Heart right ventricle (tissue), 16 donors: Measurements from ENCODE around the gene FMO5. TPM values are rescaled to one million over a fixed set of nuclear protein-coding genes. Genes with fewer than 3 reads are reported as not detected.

Experiments
- ATAC-seq, 8 donors: fragments of 200-7000 bp; cut with Tn5 transposase; one replicate each; pipeline ENCODE4 v1.9.1; 2020; ENCODE audit warnings: mild to moderate bottlenecking in 8 of 8, moderate library complexity in 8 of 8, moderate number of reproducible peaks in 1 of 8
- DNase-seq, 2 donors: peaks; one replicate each; pipeline ENCODE4 v3.0.0-alpha.2; 2020
- H3K27ac ChIP-seq, 10 donors: fragments of 200-600 bp; sonication (generic) in 2 of 10; one replicate each; pipeline versions ENCODE4 v1.5.0 to v1.8.0; 2020 to 2022; ENCODE audit warnings: mild to moderate bottlenecking in 3 of 10
- H3K27me3 ChIP-seq, 7 donors: fragments of 200-600 bp; one replicate each; pipeline ENCODE4 v1.8.0; 2021 to 2022; ENCODE audit warnings: mild to moderate bottlenecking in 2 of 7
- H3K36me3 ChIP-seq, 9 donors: fragments of 200-600 bp; sonication (generic) in 1 of 9; one replicate each; pipeline versions ENCODE4 v1.5.0 to v1.8.0; 2020 to 2022; ENCODE audit warnings: mild to moderate bottlenecking in 2 of 9
- H3K4me1 ChIP-seq, 9 donors: fragments of 200-600 bp; sonication (generic) in 1 of 9; one replicate each; pipeline versions ENCODE4 v1.5.0 to v1.8.0; 2020 to 2022; ENCODE audit warnings: mild to moderate bottlenecking in 4 of 9
- H3K4me3 ChIP-seq, 10 donors: fragments of 200-600 bp; sonication (generic) in 2 of 10; one replicate each; pipeline versions ENCODE4 v1.5.0 to v1.8.0; 2020 to 2022; ENCODE audit warnings: mild to moderate bottlenecking in 7 of 10, moderate library complexity in 2 of 10
- H3K9me3 ChIP-seq, 11 donors: fragments of 200-600 bp in 10 of 11; sonication (generic) in 2 of 11; one replicate each; pipeline versions ENCODE4 v1.5.0 to v1.8.0; 2013 to 2022; ENCODE audit warnings: mild to moderate bottlenecking in 2 of 11, control low read depth in 1 of 11, moderate library complexity in 1 of 11
- WGBS, 2 donors: extraction: QIAGEN DNeasy Blood & Tissue Kit; methylation state at CpG; one replicate each; pipeline ENCODE4 v1.1.7; 2013; ENCODE audit warnings: inconsistent platforms in 1 of 2; 5-methylcytosine and 5-hydroxymethylcytosine counted together
- intact Hi-C, 10 donors: fragments of 100-400 bp; cut with DNase I; formaldehyde crosslinking; loops; one replicate each; pipeline versions ENCODE4 v1.11.1 to v1.14.2; 2022
- polyA plus RNA-seq, 2 donors: library from polyadenylated mRNA; stranded (reverse); fragments of 200-250 nt; gene quantifications; one replicate each; pipeline ENCODE4 v1.2.3, GENCODE V29; 2013
- total RNA-seq, 10 donors: library from RNA; stranded (reverse); fragmentation: NEBNext Ultra II Directional in 3 of 10; extraction: Animal tissue kit (Norgen Biotek cat#: 25700) in 3 of 10; gene quantifications; one replicate each; pipeline versions ENCODE4 v1.2.1 to v1.2.4, GENCODE V29; 2021 to 2023
- TF ChIP-seq, protein P1 (sequence below), 9 donors: fragments of 200-600 bp; sonication (generic) in 2 of 9; IDR thresholded peaks; one replicate each; pipeline versions ENCODE4 v1.5.0 to v1.8.0; 2021 to 2022; ENCODE audit warnings: antibody characterized with exemption in 9 of 9, mild to moderate bottlenecking in 5 of 9, moderate library complexity in 1 of 9
- donor health status: Arrhythmogenic right ventricular cardiomyopathy.
- donor health status: ischemic (EF 13 %, LVEDD 7.1; RV severe dilation, severe dysfunction).
- donor health status: healthy with polysubstance abuse.
- donor health status: DM: no; HTN: yes; CAD: no.
- donor health status: DM: no; HTN: no; CAD: no.
- donor health status: ischemic (EF 25% LVEDD 6.9; RV normal size, moderate dysfunction).
- donor health status: ischemic (EF 25% LVEDD 5.7; RV mildly dilated, moderate dysfunction).
- donor health status: healthy.
- donor health status: DM: yes; HTN: yes; CAD: no.
- donor health status: Ischemic cardiomyopathy.
- donor health status: ischemic (EF 35%, LVEDD 5.7; RV mildly dilated, moderate dysfunction).
- donor health status: nonischemic (EF 11% LVEDD 7.7; RV severe dilation, severe dysfunction).
- donor health status: DM: yes; HTN: yes; CAD: no.
- donor health status: PGD.
- donor health status: ischemic (EF 29% LVEDD 5.4; RV normal size, mild dysfunction).
- donor health status: nonischemic (EF 23%, LVEDD 6.1; RV moderate dilation, normal function).

Gene FMO5
- total and polyA plus RNA-seq, 12 donors, result 0.20 to 21.7 (median 0.78) TPM

DNA sequence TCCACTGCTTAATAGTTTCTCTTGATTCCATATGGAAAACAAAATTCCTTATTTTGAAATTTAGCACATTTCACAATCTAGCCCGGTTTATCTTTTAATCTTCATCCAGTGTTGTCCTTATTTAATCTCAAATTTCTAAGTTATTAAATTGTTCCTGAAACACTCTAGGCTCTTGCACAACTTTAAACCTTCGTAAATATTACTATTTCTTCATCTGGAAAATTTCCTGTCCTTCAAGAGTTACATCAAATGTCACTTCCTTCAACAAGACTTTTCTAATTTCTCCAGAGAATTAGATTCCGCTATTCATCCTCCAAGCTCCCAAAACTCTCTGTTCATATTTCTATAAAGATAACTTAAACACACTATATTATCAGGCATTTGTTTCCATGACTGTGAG is 6.5 kb downstream of the FMO5 start:
- DNase-seq (no peak), ATAC-seq (no peak)
- H3K4me1 ChIP-seq, result no peaks in the 10 kb centered on the region
- peaks cover 0 to 12% (median 0%) of the 10 kb centered on the region in 9 donors for H3K36me3 ChIP-seq
- no peak overlapping the region for H3K4me3 ChIP-seq
- no peaks in the 10 kb centered on the region for H3K27me3 ChIP-seq
- TF ChIP-seq, protein P1, sequence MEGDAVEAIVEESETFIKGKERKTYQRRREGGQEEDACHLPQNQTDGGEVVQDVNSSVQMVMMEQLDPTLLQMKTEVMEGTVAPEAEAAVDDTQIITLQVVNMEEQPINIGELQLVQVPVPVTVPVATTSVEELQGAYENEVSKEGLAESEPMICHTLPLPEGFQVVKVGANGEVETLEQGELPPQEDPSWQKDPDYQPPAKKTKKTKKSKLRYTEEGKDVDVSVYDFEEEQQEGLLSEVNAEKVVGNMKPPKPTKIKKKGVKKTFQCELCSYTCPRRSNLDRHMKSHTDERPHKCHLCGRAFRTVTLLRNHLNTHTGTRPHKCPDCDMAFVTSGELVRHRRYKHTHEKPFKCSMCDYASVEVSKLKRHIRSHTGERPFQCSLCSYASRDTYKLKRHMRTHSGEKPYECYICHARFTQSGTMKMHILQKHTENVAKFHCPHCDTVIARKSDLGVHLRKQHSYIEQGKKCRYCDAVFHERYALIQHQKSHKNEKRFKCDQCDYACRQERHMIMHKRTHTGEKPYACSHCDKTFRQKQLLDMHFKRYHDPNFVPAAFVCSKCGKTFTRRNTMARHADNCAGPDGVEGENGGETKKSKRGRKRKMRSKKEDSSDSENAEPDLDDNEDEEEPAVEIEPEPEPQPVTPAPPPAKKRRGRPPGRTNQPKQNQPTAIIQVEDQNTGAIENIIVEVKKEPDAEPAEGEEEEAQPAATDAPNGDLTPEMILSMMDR (IDR thresholded peaks at IDR 0.05), result no peak
- intact Hi-C loops, result no loop called here
- WGBS, 2 donors, result 60 to 65% methylated on average over 3 of the region's 3 CpGs
- H3K27ac ChIP-seq, result no peak overlapping the region
- H3K9me3 ChIP-seq, result no peaks in the 10 kb centered on the region

DNA sequence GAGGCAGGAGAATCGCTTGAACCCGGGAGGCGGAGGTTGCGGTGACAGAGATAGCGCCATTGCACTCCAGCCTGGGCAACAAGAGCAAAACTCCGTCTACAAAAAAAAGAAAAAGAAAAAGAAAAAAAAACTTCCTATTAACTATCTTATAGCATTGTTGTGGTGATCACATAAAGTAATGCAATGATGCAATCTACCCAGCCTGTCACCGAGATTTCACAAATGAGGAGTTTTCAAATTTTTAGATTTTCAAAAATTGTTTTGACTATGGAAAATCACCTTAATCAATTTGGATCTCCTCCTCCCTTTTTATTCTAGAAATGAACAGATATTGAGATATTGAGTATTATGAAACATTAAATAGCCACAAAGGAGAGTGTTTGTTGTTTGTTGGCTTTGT is 8.0 kb downstream of the FMO5 start:
- intact Hi-C loops, result no loop called here
- Histone ChIP-seq H3K36me3 (peaks cover 0 to 25% (median 0%) of the 10 kb centered on the region in 9 donors), H3K9me3 (no peaks in the 10 kb centered on the region), H3K4me3 (no peak overlapping the region), H3K27me3 (no peaks in the 10 kb centered on the region), H3K4me1 (no peaks in the 10 kb centered on the region), H3K27ac (no peak overlapping the region)
- no peak for ATAC-seq
- TF ChIP-seq, protein P1 (IDR thresholded peaks at IDR 0.05), result no peak
- WGBS, 2 donors, result 94 to 97% methylated on average over 6 to 7 of the region's 7 CpGs
- no peak for DNase-seq

DNA sequence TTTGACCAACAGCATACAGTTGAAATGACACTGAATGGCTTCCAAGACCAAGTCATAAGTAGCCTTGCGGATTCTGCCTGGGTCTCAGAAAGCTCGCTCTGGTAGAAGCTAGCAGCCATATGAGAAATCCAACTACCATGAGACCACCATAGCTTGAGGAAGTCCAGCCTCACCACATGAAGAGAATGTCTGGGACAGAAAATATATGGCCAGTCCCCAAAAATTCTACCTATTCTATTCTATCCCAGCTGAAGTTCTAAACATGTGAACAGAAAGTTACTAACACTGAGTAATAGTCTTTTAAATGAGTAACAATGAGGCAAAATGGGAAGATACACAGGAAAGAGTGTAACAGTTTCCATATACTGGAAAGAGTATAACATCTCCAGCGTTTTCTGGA is 9.0 kb downstream of the FMO5 start:
- Histone ChIP-seq H3K4me3 (no peak overlapping the region), H3K27ac (no peak overlapping the region), H3K4me1 (no peaks in the 10 kb centered on the region), H3K27me3 (no peaks in the 10 kb centered on the region), H3K36me3 (peaks cover 0 to 29% (median 0%) of the 10 kb centered on the region in 9 donors), H3K9me3 (no peaks in the 10 kb centered on the region)
- no peak for ATAC-seq
- TF ChIP-seq, protein P1 (IDR thresholded peaks at IDR 0.05), result no peak
- intact Hi-C loops, result no loop called here
- DNase-seq, result no peak
- WGBS, 2 donors, result 59 to 93% methylated on average over 3 of the region's 3 CpGs

DNA sequence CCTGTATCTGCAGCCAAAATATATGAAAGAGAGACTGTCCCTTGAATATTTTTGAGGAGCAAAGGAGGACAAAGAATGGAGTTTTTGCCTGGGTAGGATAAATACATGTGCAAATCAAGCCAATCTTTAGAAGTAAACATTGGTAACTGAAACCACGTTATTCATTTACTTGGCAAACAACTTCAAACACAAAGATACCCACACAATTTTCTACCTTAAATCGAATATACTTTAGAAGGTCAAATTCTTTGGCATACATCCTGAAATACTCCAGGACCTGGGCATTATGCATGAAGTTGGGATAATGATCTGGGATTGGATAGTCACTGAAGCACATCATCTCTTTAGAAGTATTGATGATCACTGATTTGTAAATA is 9.6 kb downstream of the FMO5 start:
- Histone ChIP-seq H3K27ac (no peak overlapping the region), H3K4me1 (no peaks in the 10 kb centered on the region), H3K9me3 (no peaks in the 10 kb centered on the region), H3K4me3 (no peak overlapping the region), H3K36me3 (peaks cover 0 to 34% (median 0%) of the 10 kb centered on the region in 9 donors), H3K27me3 (no peaks in the 10 kb centered on the region)
- TF ChIP-seq, protein P1 (IDR thresholded peaks at IDR 0.05), result no peak
- WGBS, 2 donors, result 50 to 74% methylated on average over 2 of the region's 2 CpGs
- intact Hi-C loops, result no loop called here
- no peak for DNase-seq
- no peak for ATAC-seq
